ENCODE results near the gene ZSCAN31.

The ZSCAN31 gene

DNA sequence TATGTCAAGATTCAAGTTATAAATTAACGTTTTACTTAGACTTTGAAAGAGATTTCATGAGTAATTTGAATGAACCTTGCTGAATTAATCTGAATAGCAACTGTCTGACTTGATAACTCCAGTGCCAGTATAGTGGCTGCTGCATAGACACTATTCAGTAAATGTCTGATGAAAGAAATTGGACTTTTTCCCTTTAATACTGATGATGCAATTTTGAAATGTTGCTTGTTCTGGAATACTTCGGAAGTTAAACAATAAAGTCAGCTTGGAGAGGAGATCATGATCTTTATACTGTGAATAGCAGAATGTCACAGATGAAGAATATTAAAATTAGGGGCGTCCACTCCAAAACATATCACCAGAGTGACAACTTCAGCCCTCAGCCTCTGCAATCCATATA, 58.2 kb downstream of the ZSCAN31 start:
- no peak for DNase-seq (ENCODE audit: low read depth in 2 of 2)
- H3K4me3 ChIP-seq (replicated peaks in 1 of 2; ENCODE audit: low read depth in 2 of 2, low read length in 2 of 2), result no peak overlapping the region
- TF ChIP-seq, protein P1, sequence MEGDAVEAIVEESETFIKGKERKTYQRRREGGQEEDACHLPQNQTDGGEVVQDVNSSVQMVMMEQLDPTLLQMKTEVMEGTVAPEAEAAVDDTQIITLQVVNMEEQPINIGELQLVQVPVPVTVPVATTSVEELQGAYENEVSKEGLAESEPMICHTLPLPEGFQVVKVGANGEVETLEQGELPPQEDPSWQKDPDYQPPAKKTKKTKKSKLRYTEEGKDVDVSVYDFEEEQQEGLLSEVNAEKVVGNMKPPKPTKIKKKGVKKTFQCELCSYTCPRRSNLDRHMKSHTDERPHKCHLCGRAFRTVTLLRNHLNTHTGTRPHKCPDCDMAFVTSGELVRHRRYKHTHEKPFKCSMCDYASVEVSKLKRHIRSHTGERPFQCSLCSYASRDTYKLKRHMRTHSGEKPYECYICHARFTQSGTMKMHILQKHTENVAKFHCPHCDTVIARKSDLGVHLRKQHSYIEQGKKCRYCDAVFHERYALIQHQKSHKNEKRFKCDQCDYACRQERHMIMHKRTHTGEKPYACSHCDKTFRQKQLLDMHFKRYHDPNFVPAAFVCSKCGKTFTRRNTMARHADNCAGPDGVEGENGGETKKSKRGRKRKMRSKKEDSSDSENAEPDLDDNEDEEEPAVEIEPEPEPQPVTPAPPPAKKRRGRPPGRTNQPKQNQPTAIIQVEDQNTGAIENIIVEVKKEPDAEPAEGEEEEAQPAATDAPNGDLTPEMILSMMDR (IDR thresholded peaks at IDR 0.05; ENCODE audit: low read depth, low read length), result no peak

DNA sequence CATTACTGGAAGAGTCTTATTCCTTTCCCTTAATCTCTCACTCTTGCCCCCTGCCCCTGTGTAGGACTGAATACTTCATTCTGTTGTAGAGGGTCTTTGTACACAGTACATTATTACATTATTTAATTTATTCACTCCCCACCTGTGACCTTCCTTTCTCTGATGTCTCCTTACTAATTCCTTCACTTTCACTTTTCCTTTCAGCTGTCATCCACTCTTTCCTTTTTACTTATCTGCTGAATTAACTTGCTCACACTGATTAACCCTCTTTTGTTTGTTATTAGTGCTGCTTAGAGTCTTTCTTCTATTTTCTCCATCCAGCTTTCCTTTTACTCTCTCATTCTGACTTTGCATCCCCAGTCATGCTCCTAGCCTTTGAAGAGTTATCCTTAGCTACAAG, 61.1 kb downstream of the ZSCAN31 start:
- no peak for DNase-seq (ENCODE audit: low read depth in 2 of 2)
- TF ChIP-seq, protein P1 (IDR thresholded peaks at IDR 0.05; ENCODE audit: low read depth, low read length), result no peak

More for the DNA sequence above, 61.1 kb downstream of the ZSCAN31 start:
- H3K4me3 ChIP-seq (replicated peaks in 1 of 2; ENCODE audit: low read depth in 2 of 2, low read length in 2 of 2), result no peak overlapping the region

Measured in cardiac fibroblast (primary cell).